Measurements from ENCODE around the gene IL1RL1.

IL1RL1 gene

GRCh38 chr2:102278720-102279390, 32.5 kb upstream of the IL1RL1 start:
- no peak for TF ChIP-seq CTCF (IDR thresholded peaks at IDR 0.05; ENCODE audit: insufficient read depth, low read length, missing control alignments)
- no peak overlapping the region for H3K4me3 ChIP-seq (ENCODE audit: low read depth, low read length)
- no peak for DNase-seq (ENCODE audit: low read depth, low spot score)
- ChIA-PET POLR2A (no interaction called here), CTCF (no interaction called here)

GRCh38 chr2:102279391-102279735, 32.0 kb upstream of the IL1RL1 start:
- CTCF ChIA-PET, result no interaction called here
- no peak for DNase-seq (ENCODE audit: low read depth, low spot score)
- no peak for TF ChIP-seq CTCF (IDR thresholded peaks at IDR 0.05; ENCODE audit: insufficient read depth, low read length, missing control alignments)
- no peak overlapping the region for H3K4me3 ChIP-seq (ENCODE audit: low read depth, low read length)
- POLR2A ChIA-PET, result no interaction called here

- TF ChIP-seq CTCF (IDR thresholded peaks at IDR 0.05; ENCODE audit: insufficient read depth, low read length, missing control alignments), result no peak
- H3K4me3 ChIP-seq (ENCODE audit: low read depth, low read length), result no peak overlapping the region
- CTCF ChIA-PET, result no interaction called here
- DNase-seq (ENCODE audit: low read depth, low spot score), result no peak
- POLR2A ChIA-PET, result no interaction called here
Measured at GRCh38 chr2:102282678-102283091, 28.7 kb upstream of the IL1RL1 start.

GRCh38 chr2:102283996-102284395, 27.4 kb upstream of the IL1RL1 start:
- POLR2A ChIA-PET, result no interaction called here
- H3K4me3 ChIP-seq (ENCODE audit: low read depth, low read length), result no peak overlapping the region
- TF ChIP-seq CTCF (IDR thresholded peaks at IDR 0.05; ENCODE audit: insufficient read depth, low read length, missing control alignments), result no peak
- DNase-seq (ENCODE audit: low read depth, low spot score), result no peak
- CTCF ChIA-PET, result interaction anchor here (1.3 kb wide), 1 partner anchor 278 kb away, joined by 3 read pairs; no protein-coding TSS in a partner anchor

GRCh38 chr2:102284611-102285010, 26.8 kb upstream of the IL1RL1 start:
- TF ChIP-seq CTCF (IDR thresholded peaks at IDR 0.05; ENCODE audit: insufficient read depth, low read length, missing control alignments), result no peak
- H3K4me3 ChIP-seq (ENCODE audit: low read depth, low read length), result no peak overlapping the region
- DNase-seq (ENCODE audit: low read depth, low spot score), result no peak
- ChIA-PET POLR2A (no interaction called here), CTCF (interaction anchor here (1.1 to 1.8 kb wide), 3 partner anchors 9 to 279 kb away, joined by 3 to 8 read pairs (median 3); no protein-coding TSS in a partner anchor)

- CTCF ChIA-PET, result interaction anchor here (0.9 to 1.8 kb wide), 4 partner anchors 8 to 279 kb away, joined by 3 to 8 read pairs (median 4); no protein-coding TSS in a partner anchor
- TF ChIP-seq CTCF (IDR thresholded peaks at IDR 0.05; ENCODE audit: insufficient read depth, low read length, missing control alignments), result no peak
- no peak for DNase-seq (ENCODE audit: low read depth, low spot score)
- POLR2A ChIA-PET, result no interaction called here
- H3K4me3 ChIP-seq (ENCODE audit: low read depth, low read length), result no peak overlapping the region
Measured at GRCh38 chr2:102285368-102285767, 26.0 kb upstream of the IL1RL1 start.

All from AG04449 (cell line).